DOHH2 (cell line): ENCODE results near the gene MGAT3.

Source experiments
- EZH2phosphoT487 ChIP-seq: fragments of 200-600 bp; sonication (generic); IDR thresholded peaks from 2 replicates; pipeline ENCODE4 v1.6.1; 2017; ENCODE audit warnings: borderline replicate concordance, mild to moderate bottlenecking, antibody characterized with exemption, low read length, moderate library complexity, mixed read lengths
- TF ChIP-seq, protein P1 (sequence below): fragments of 200-600 bp; sonication (generic); IDR thresholded peaks from one replicate; pipeline ENCODE4 v1.5.1; 2014; ENCODE audit warnings: antibody characterized with exemption, mild to moderate bottlenecking, low read depth, low read length; ENCODE audit not compliant: poor library complexity, severe bottlenecking

DNA sequence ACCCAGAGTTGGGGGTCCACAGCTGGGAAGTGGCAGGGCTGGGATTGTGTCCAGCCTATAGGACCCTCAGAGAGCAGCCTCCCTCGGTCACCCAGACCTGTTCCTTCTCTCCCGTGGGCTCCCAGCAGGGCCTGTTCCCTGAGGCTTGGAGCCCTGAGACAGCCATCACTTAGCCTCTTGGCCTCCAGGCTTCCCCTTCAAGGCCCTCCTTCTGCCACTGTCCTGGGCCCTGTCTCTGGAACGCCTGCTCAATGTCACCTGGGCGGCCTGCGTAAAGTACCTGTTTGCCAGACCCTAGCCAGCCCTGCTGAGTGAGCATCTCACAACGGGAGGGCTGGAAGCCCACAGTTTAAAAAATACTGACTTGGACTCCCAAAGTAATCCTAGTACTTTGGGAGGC is 6.5 kb downstream of the MGAT3 start:
- TF ChIP-seq, protein P1, sequence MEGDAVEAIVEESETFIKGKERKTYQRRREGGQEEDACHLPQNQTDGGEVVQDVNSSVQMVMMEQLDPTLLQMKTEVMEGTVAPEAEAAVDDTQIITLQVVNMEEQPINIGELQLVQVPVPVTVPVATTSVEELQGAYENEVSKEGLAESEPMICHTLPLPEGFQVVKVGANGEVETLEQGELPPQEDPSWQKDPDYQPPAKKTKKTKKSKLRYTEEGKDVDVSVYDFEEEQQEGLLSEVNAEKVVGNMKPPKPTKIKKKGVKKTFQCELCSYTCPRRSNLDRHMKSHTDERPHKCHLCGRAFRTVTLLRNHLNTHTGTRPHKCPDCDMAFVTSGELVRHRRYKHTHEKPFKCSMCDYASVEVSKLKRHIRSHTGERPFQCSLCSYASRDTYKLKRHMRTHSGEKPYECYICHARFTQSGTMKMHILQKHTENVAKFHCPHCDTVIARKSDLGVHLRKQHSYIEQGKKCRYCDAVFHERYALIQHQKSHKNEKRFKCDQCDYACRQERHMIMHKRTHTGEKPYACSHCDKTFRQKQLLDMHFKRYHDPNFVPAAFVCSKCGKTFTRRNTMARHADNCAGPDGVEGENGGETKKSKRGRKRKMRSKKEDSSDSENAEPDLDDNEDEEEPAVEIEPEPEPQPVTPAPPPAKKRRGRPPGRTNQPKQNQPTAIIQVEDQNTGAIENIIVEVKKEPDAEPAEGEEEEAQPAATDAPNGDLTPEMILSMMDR: no peak
- TF ChIP-seq EZH2phosphoT487: no peak
